Activated T-helper 1 cell treated with anti-CD3 and anti-CD28 coated beads, Interleukin-12 subunit alpha, Interleukin-12 subunit beta, Interleukin-2, Interleukin-4 antibody, amounts not matched to agents 30 ng/mL and 10 ng/mL and 1 ng/mL, durations not matched to agents 14 hours and 24 hours and 36 hours (primary cell): ENCODE measurements around the gene CYBRD1. TPM values are rescaled to one million over a fixed set of nuclear protein-coding genes. Genes with fewer than 3 reads are reported as not detected.
"Not testable (repeated sequence)": the region's sequence is repeated elsewhere in the genome, so short reads cannot be mapped to it uniquely, and the experiment has no call there.

Experiments used
- DNase-seq: peaks from one replicate; pipeline ENCODE4 v3.0.0; 2021; ENCODE audit warnings: low spot score
- H3K27ac Mint-ChIP-seq: one replicate; pipeline ENCODE4 v1.8.0; 2021; ENCODE audit warnings: mild to moderate bottlenecking, mixed read lengths
- H3K27me3 Mint-ChIP-seq: one replicate; pipeline ENCODE4 v1.8.0; 2022; ENCODE audit warnings: mild to moderate bottlenecking, moderate library complexity, mixed read lengths; ENCODE audit not compliant: insufficient read depth
- H3K36me3 Mint-ChIP-seq: one replicate; pipeline ENCODE4 v1.8.0; 2021; ENCODE audit warnings: low read depth, mixed read lengths
- H3K4me1 Mint-ChIP-seq: one replicate; pipeline ENCODE4 v1.8.0; 2021; ENCODE audit warnings: low read depth, mixed read lengths
- H3K4me3 Mint-ChIP-seq: one replicate; pipeline ENCODE4 v1.8.0; 2021; ENCODE audit warnings: mild to moderate bottlenecking, moderate library complexity, mixed read lengths
- H3K9me3 Mint-ChIP-seq: one replicate; pipeline ENCODE4 v1.8.0; 2021; ENCODE audit warnings: mixed read lengths
- intact Hi-C: fragments of 100-400 bp; cut with micrococcal nuclease; formaldehyde crosslinking; loops from one replicate; pipeline ENCODE4 v1.15.1; 2024
- total RNA-seq: library from RNA; stranded (reverse); gene quantifications from 2 replicates; pipeline ENCODE4 v1.2.3, GENCODE V29; 2022

The CYBRD1 gene
- total RNA-seq, 1 donor from 2014 or later: 4.1 TPM

GRCh38 chr2:171492664-171493063 lies 29.6 kb upstream of the CYBRD1 start:
- intact Hi-C loops: no loop called here
- H3K27ac Mint-ChIP-seq: no peak overlapping the region
- no peak for DNase-seq
- H3K36me3 Mint-ChIP-seq: no peaks in the 10 kb centered on the region
- no peak overlapping the region for H3K4me3 Mint-ChIP-seq
- H3K4me1 Mint-ChIP-seq: no peaks in the 10 kb centered on the region
- peaks cover under 1% of the 10 kb centered on the region for H3K27me3 Mint-ChIP-seq
- H3K9me3 Mint-ChIP-seq: peaks cover 3% of the 10 kb centered on the region

- intact Hi-C loops, H3K27ac Mint-ChIP-seq, H3K36me3 Mint-ChIP-seq: not testable (repeated sequence)
Measured at GRCh38 chr2:171497664-171498063, 24.6 kb upstream of the CYBRD1 start.

GRCh38 chr2:171505374-171505773 lies 16.9 kb upstream of the CYBRD1 start:
- H3K9me3 Mint-ChIP-seq: peaks cover 5% of the 10 kb centered on the region
- no peak overlapping the region for H3K4me3 Mint-ChIP-seq
- peaks cover 3% of the 10 kb centered on the region for H3K27me3 Mint-ChIP-seq
- intact Hi-C loops: no loop called here
- H3K27ac Mint-ChIP-seq: no peak overlapping the region
- H3K4me1 Mint-ChIP-seq: peaks cover 5% of the 10 kb centered on the region
- DNase-seq: no peak
- H3K36me3 Mint-ChIP-seq: no peaks in the 10 kb centered on the region

More at GRCh38 chr2:171497664-171498063, 24.6 kb upstream of the CYBRD1 start:
- not testable (repeated sequence) for H3K27me3 Mint-ChIP-seq, H3K4me1 Mint-ChIP-seq, H3K4me3 Mint-ChIP-seq, H3K9me3 Mint-ChIP-seq, DNase-seq

- H3K4me1 Mint-ChIP-seq: peaks cover 5% of the 10 kb centered on the region
- no peak overlapping the region for H3K27ac Mint-ChIP-seq
- no peak overlapping the region for H3K4me3 Mint-ChIP-seq
- H3K36me3 Mint-ChIP-seq: no peaks in the 10 kb centered on the region
- intact Hi-C loops: no loop called here
- no peak for DNase-seq
- H3K9me3 Mint-ChIP-seq: no peaks in the 10 kb centered on the region
- peaks cover under 1% of the 10 kb centered on the region for H3K27me3 Mint-ChIP-seq
Measured at GRCh38 chr2:171509945-171510731, 12.1 kb upstream of the CYBRD1 start.

- Mint-ChIP-seq H3K36me3 (no peaks in the 10 kb centered on the region), H3K4me3 (no peak overlapping the region), H3K27ac (no peak overlapping the region), H3K27me3 (peaks cover 2% of the 10 kb centered on the region), H3K4me1 (peaks cover 5% of the 10 kb centered on the region), H3K9me3 (no peaks in the 10 kb centered on the region)
- intact Hi-C loops: no loop called here
- no peak for DNase-seq
Measured at GRCh38 chr2:171512014-171512413, 10.3 kb upstream of the CYBRD1 start.

GRCh38 chr2:171512683-171513195 lies 9.5 kb upstream of the CYBRD1 start:
- no peak overlapping the region for H3K4me3 Mint-ChIP-seq
- DNase-seq: no peak
- intact Hi-C loops: no loop called here
- H3K27me3 Mint-ChIP-seq: peaks cover 2% of the 10 kb centered on the region
- H3K9me3 Mint-ChIP-seq: no peaks in the 10 kb centered on the region
- peaks cover 5% of the 10 kb centered on the region for H3K4me1 Mint-ChIP-seq
- no peaks in the 10 kb centered on the region for H3K36me3 Mint-ChIP-seq
- no peak overlapping the region for H3K27ac Mint-ChIP-seq

GRCh38 chr2:171513719-171514160 lies 8.5 kb upstream of the CYBRD1 start:
- intact Hi-C loops: no loop called here
- Mint-ChIP-seq H3K27me3 (peaks cover 4% of the 10 kb centered on the region), H3K4me1 (peaks cover 5% of the 10 kb centered on the region), H3K4me3 (no peak overlapping the region), H3K27ac (no peak overlapping the region), H3K36me3 (no peaks in the 10 kb centered on the region), H3K9me3 (no peaks in the 10 kb centered on the region)
- DNase-seq: no peak

GRCh38 chr2:171514908-171515582 lies 7.2 kb upstream of the CYBRD1 start:
- H3K27me3 Mint-ChIP-seq: peaks cover 10% of the 10 kb centered on the region
- H3K4me1 Mint-ChIP-seq: peaks cover under 1% of the 10 kb centered on the region
- no peak overlapping the region for H3K4me3 Mint-ChIP-seq

GRCh38 chr2:171515672-171516298 lies 6.5 kb upstream of the CYBRD1 start:
- Mint-ChIP-seq H3K27me3 (peaks cover 14% of the 10 kb centered on the region), H3K4me1 (no peaks in the 10 kb centered on the region), H3K9me3 (no peaks in the 10 kb centered on the region), H3K4me3 (no peak overlapping the region), H3K36me3 (no peaks in the 10 kb centered on the region), H3K27ac (no peak overlapping the region)
- intact Hi-C loops: no loop called here
- DNase-seq: no peak

More at GRCh38 chr2:171514908-171515582, 7.2 kb upstream of the CYBRD1 start:
- Mint-ChIP-seq H3K9me3 (no peaks in the 10 kb centered on the region), H3K36me3 (no peaks in the 10 kb centered on the region), H3K27ac (no peak overlapping the region)
- no peak for DNase-seq
- intact Hi-C loops: no loop called here

- Mint-ChIP-seq H3K4me3 (no peak overlapping the region), H3K4me1 (peaks cover 3% of the 10 kb centered on the region), H3K36me3 (no peaks in the 10 kb centered on the region), H3K9me3 (no peaks in the 10 kb centered on the region), H3K27me3 (peaks cover 24% of the 10 kb centered on the region), H3K27ac (no peak overlapping the region)
- intact Hi-C loops: no loop called here
- no peak for DNase-seq
Measured at GRCh38 chr2:171516793-171517192, 5.5 kb upstream of the CYBRD1 start.

- Mint-ChIP-seq H3K9me3 (no peaks in the 10 kb centered on the region), H3K4me3 (no peak overlapping the region), H3K36me3 (no peaks in the 10 kb centered on the region), H3K4me1 (peaks cover 6% of the 10 kb centered on the region), H3K27me3 (peaks cover 44% of the 10 kb centered on the region), H3K27ac (no peak overlapping the region)
- intact Hi-C loops: loop anchor here (5.0 kb wide), 1 partner anchor 358 kb away; the partner anchor contains the start of gene TLK1
- DNase-seq: no peak
Measured at GRCh38 chr2:171520471-171520870, 1.8 kb upstream of the CYBRD1 start.

- intact Hi-C loops: loop anchor here (5.0 kb wide), 1 partner anchor 359 kb away; the partner anchor contains the start of gene TLK1
- Mint-ChIP-seq H3K4me3 (peak overlapping the region; percentile 86), H3K36me3 (no peaks in the 10 kb centered on the region), H3K27ac (no peak overlapping the region), H3K27me3 (peaks cover 44% of the 10 kb centered on the region), H3K9me3 (no peaks in the 10 kb centered on the region), H3K4me1 (peaks cover 6% of the 10 kb centered on the region)
- no peak for DNase-seq
Measured at GRCh38 chr2:171521361-171522051, 768 bp upstream of the CYBRD1 start.
